Ishikawa (cell line): ENCODE measurements around the gene CTNND2.

Source experiments
- CEBPB ChIP-seq: IDR thresholded peaks from 2 replicates; pipeline ENCODE4 v1.6.1; 2012
- CREB1 ChIP-seq: IDR thresholded peaks from 2 replicates; pipeline ENCODE4 v1.6.1; 2012; ENCODE audit warnings: low read depth
- EGR1 ChIP-seq: IDR thresholded peaks from 2 replicates; pipeline ENCODE4 v1.6.1; 2012
- EP300 ChIP-seq: IDR thresholded peaks from 2 replicates; pipeline ENCODE4 v1.6.1; 2012; ENCODE audit warnings: borderline replicate concordance
- FOXM1 ChIP-seq: IDR thresholded peaks from 2 replicates; pipeline ENCODE4 v1.6.1; 2012; ENCODE audit warnings: low read depth, borderline replicate concordance
- NFIC ChIP-seq: IDR thresholded peaks from 2 replicates; pipeline ENCODE4 v1.6.1; 2012
- RAD21 ChIP-seq: IDR thresholded peaks from 2 replicates; pipeline ENCODE4 v1.6.1; 2012; ENCODE audit warnings: low read depth
- TAF1 ChIP-seq: IDR thresholded peaks from 2 replicates; pipeline ENCODE4 v1.6.1; 2012; ENCODE audit warnings: low read depth, mild to moderate bottlenecking
- TCF12 ChIP-seq: IDR thresholded peaks from 2 replicates; pipeline ENCODE4 v1.6.1; 2012; ENCODE audit warnings: low read depth
- TEAD4 ChIP-seq: IDR thresholded peaks from 2 replicates; pipeline ENCODE4 v1.6.1; 2012
- YY1 ChIP-seq: IDR thresholded peaks from 2 replicates; pipeline ENCODE4 v1.6.1; 2012; ENCODE audit warnings: low read depth
- ZBTB7A ChIP-seq: IDR thresholded peaks from 2 replicates; pipeline ENCODE4 v1.6.1; 2012; ENCODE audit warnings: low read depth
- TF ChIP-seq, protein P1 (sequence below): IDR thresholded peaks from 2 replicates; pipeline ENCODE4 v1.6.1; 2012
- TF ChIP-seq, protein P2 (sequence below): IDR thresholded peaks from 2 replicates; pipeline ENCODE4 v1.6.1; 2012
- TF ChIP-seq, protein P3 (sequence below): IDR thresholded peaks from 2 replicates; pipeline ENCODE4 v1.6.1; 2012; ENCODE audit warnings: low read depth, mild to moderate bottlenecking

Gene CTNND2

DNA sequence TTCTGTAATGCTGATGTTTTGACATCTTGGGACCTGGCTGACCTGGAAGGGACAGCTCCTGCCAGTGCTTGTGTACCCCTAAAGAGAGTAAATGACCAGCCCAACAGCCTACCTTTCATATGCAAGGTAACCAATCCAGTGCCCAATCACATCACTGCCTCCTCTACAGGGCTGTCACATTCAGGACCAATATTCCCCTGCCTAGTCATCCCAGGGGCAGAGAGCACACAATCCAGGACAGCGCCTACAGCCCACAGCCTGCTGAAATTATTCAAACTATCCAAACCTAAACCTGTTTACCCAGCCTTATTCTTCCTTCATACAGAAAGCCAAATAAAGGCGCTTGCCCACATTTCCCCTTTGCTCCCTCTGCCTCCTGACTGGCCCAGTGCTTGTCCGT lies 284.1 kb downstream of the CTNND2 start:
- TF ChIP-seq TEAD4, result no peak
- no peak for TF ChIP-seq CREB1
- TF ChIP-seq YY1, result no peak
- no peak for TF ChIP-seq CEBPB
- no peak for TF ChIP-seq ZBTB7A
- no peak for TF ChIP-seq RAD21
- no peak for TF ChIP-seq NFIC
- TF ChIP-seq TCF12, result no peak
- TF ChIP-seq, protein P1, sequence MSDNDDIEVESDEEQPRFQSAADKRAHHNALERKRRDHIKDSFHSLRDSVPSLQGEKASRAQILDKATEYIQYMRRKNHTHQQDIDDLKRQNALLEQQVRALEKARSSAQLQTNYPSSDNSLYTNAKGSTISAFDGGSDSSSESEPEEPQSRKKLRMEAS, result no peak
- TF ChIP-seq FOXM1, result no peak
- no peak for TF ChIP-seq EGR1
- TF ChIP-seq, protein P2, sequence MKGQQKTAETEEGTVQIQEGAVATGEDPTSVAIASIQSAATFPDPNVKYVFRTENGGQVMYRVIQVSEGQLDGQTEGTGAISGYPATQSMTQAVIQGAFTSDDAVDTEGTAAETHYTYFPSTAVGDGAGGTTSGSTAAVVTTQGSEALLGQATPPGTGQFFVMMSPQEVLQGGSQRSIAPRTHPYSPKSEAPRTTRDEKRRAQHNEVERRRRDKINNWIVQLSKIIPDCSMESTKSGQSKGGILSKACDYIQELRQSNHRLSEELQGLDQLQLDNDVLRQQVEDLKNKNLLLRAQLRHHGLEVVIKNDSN, result no peak
- no peak for TF ChIP-seq EP300
- TF ChIP-seq TAF1, result no peak
- TF ChIP-seq, protein P3, sequence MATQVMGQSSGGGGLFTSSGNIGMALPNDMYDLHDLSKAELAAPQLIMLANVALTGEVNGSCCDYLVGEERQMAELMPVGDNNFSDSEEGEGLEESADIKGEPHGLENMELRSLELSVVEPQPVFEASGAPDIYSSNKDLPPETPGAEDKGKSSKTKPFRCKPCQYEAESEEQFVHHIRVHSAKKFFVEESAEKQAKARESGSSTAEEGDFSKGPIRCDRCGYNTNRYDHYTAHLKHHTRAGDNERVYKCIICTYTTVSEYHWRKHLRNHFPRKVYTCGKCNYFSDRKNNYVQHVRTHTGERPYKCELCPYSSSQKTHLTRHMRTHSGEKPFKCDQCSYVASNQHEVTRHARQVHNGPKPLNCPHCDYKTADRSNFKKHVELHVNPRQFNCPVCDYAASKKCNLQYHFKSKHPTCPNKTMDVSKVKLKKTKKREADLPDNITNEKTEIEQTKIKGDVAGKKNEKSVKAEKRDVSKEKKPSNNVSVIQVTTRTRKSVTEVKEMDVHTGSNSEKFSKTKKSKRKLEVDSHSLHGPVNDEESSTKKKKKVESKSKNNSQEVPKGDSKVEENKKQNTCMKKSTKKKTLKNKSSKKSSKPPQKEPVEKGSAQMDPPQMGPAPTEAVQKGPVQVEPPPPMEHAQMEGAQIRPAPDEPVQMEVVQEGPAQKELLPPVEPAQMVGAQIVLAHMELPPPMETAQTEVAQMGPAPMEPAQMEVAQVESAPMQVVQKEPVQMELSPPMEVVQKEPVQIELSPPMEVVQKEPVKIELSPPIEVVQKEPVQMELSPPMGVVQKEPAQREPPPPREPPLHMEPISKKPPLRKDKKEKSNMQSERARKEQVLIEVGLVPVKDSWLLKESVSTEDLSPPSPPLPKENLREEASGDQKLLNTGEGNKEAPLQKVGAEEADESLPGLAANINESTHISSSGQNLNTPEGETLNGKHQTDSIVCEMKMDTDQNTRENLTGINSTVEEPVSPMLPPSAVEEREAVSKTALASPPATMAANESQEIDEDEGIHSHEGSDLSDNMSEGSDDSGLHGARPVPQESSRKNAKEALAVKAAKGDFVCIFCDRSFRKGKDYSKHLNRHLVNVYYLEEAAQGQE, result no peak

DNA sequence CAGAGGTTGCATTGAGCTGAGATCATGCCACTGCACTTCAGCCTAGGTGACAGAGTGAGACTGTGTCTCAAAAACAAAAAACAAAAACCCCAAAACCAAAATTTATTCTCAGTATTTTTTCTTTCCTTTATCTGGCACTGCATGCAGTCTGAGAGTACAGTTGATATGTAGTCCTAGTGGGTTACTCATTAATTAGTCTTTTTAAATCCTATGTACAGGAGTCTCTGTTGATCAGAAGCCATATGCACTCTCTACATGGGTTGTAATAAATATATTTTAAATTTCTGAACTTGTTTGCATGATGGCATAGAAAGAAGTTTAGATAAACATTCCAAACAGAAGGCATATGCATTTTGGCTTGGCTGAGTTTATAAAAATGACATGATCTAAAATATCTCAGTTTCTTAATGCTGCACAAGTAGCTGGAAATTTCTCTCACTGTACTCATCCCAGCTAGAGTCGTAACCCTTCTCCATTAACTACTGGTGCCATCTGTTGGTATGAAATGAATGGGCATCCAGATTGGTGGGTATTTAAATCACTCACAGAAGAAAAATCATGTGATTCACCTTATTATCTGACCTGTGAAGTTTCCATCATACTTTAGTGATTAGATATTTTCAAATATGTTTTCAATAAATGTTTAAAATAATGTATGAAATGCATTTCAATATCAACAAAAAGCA lies 284.8 kb downstream of the CTNND2 start:
- TF ChIP-seq FOXM1 (no peak), CREB1 (no peak), RAD21 (peak; percentile 42; the same call in 1 of the 2 replicates), NFIC (no peak)
- TF ChIP-seq, protein P1, result no peak

DNA sequence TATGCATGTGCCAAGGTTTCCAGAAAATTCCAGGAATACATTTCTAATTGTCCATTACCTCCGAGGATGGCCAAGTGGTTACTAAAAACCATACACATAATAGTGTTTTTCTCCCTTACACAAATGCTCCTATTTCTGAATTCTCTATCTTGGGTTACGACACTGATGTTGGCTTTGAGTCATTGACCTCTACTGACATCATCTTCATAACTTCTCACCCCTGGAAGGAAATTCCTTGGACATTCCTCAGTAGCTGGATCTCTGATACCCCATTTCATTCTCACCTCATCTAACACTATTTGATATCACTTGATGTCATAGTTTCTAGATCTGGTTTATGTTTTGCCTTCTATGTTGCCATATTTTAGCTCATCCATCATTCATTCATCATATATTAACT lies 287.2 kb downstream of the CTNND2 start:
- TF ChIP-seq TCF12 (no peak), CEBPB (no peak), RAD21 (no peak)
- TF ChIP-seq, protein P3, result no peak
- TF ChIP-seq, protein P1, result no peak

DNA sequence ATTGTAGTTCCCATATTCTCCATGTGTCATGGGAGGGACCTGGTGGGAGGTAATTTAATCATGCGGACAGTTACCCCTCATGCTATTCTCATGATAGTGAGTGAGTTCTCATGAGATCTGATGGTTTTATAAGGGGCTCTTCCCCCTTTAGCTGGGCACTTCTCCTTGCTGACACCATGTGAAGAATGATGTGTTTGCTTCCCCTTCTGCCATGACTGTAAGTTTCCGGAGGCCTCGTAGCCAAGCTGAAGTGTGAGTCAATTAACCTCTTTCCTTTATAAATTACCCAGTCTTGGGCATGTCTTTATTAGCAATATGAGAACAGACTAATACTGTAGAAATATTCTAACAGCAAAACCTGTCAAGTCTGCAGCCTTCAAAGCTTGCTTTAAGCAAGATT lies 293.2 kb downstream of the CTNND2 start:
- no peak for TF ChIP-seq TAF1
- TF ChIP-seq, protein P2, result no peak
- no peak for TF ChIP-seq EP300
- no peak for TF ChIP-seq ZBTB7A
- TF ChIP-seq, protein P3, result no peak

DNA sequence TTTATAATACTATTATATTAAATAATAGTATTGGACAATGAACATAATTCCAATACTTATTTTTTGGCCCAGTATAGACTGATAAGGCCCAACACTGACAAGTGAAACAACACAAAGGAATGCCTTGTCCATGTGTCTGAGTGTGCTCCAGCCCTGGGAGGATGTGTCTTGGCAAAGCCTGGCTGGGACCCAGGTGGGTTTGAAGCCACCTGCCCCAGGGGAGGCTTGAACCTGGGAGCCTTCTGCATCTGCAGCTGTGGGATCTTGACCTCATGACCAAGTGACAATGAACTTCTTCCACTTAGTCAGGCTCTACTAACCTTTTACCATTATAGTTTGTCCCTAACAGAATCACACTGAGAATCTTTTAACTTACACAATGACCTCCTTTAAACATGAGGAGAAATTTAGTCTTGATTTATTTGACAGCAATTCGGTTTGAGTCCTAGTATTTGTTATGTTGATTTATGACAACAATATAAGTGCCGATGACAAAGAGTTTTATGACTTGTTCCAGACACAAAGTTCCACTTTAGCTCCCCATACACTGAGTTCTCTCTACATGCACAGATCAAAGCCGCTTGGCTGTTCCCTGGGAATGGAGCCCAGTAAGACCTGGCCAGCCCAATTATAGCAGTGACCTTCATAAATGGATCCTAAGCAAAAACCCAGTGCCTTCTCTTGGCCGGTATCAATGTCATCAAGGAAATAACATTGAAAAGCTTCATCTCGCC lies 294.5 kb downstream of the CTNND2 start:
- TF ChIP-seq NFIC (0 out of 2 replicates have a peak, but pooled peaks have one; percentile 15), FOXM1 (no peak)
